Keratinocyte (primary cell): Measurements from ENCODE around the gene NR1D2. TPM values are rescaled to one million over a fixed set of nuclear protein-coding genes. Genes with fewer than 3 reads are reported as not detected.

ENCODE experiments used
- DNase-seq: peaks from one replicate; pipeline ENCODE4 v3.0.0-alpha.2; 2011; ENCODE audit warnings: low read depth, missing footprints, low spot score
- FAIRE-seq: peaks from 2 replicates; lab custom pipeline; 2011; peaks lifted over from hg19 to GRCh38; lab: Jason Lieb, UNC
- H2AFZ ChIP-seq: 2 replicates; pipeline ENCODE4 v1.6.0; 2012; ENCODE audit warnings: low read length, control low read depth, inconsistent platforms; ENCODE audit not compliant: control insufficient read depth
- H3K27ac ChIP-seq: 2 replicates; pipeline ENCODE4 v1.5.1; 2011; ENCODE audit warnings: low read length; ENCODE audit not compliant: control insufficient read depth, insufficient read depth
- H3K27me3 ChIP-seq: 3 replicates; pipeline ENCODE4 v1.6.0; 2011; ENCODE audit warnings: low read length; ENCODE audit not compliant: control insufficient read depth, insufficient read depth; ENCODE audit errors: extremely low read depth
- H3K36me3 ChIP-seq, 2 experiments: 2 replicates in 1 of 2; 3 replicates in 1 of 2; pipeline ENCODE4 v1.5.1; 2011; ENCODE audit warnings: low read length in 2 of 2, mild to moderate bottlenecking in 1 of 2; ENCODE audit not compliant: control insufficient read depth in 2 of 2, insufficient read depth in 2 of 2; ENCODE audit errors: extremely low read depth in 1 of 2
- H3K4me1 ChIP-seq: 3 replicates; pipeline ENCODE4 v1.5.1; 2011; ENCODE audit warnings: low read length; ENCODE audit not compliant: control insufficient read depth, insufficient read depth; ENCODE audit errors: extremely low read depth
- H3K4me2 ChIP-seq: 3 replicates; pipeline ENCODE4 v1.6.0; 2011; ENCODE audit warnings: low read depth, low read length; ENCODE audit not compliant: control insufficient read depth, insufficient read depth; ENCODE audit errors: extremely low read depth
- H3K4me3 ChIP-seq, 3 experiments: fragments of 200-600 bp in 1 of 3; sonication (generic) in 1 of 3; 2 replicates in 2 of 3; 3 replicates in 1 of 3; pipeline ENCODE4 v1.5.1; 2011 to 2016; ENCODE audit warnings: low read length in 3 of 3, mild to moderate bottlenecking in 3 of 3, control low read depth in 2 of 3, inconsistent platforms in 1 of 3, low read depth in 1 of 3, mixed read lengths in 1 of 3, mixed run types in 1 of 3, moderate library complexity in 1 of 3; ENCODE audit not compliant: control insufficient read depth in 2 of 3, insufficient read depth in 2 of 3; ENCODE audit errors: extremely low read depth in 1 of 3
- H3K79me2 ChIP-seq: 2 replicates; pipeline ENCODE4 v1.6.0; 2012; ENCODE audit warnings: low read length; ENCODE audit not compliant: control insufficient read depth, insufficient read depth
- H3K9ac ChIP-seq: 3 replicates; pipeline ENCODE4 v1.6.0; 2011; ENCODE audit warnings: low read length; ENCODE audit not compliant: control insufficient read depth, insufficient read depth; ENCODE audit errors: extremely low read depth
- H3K9me1 ChIP-seq: 3 replicates; pipeline ENCODE4 v1.6.0; 2011; ENCODE audit warnings: low read length; ENCODE audit not compliant: control insufficient read depth, insufficient read depth; ENCODE audit errors: extremely low read depth
- H3K9me3 ChIP-seq: 2 replicates; pipeline ENCODE4 v1.5.1; 2012; ENCODE audit warnings: low read depth, low read length; ENCODE audit not compliant: control insufficient read depth
- H4K20me1 ChIP-seq: 3 replicates; pipeline ENCODE4 v1.6.0; 2011; ENCODE audit warnings: low read length; ENCODE audit not compliant: control insufficient read depth, insufficient read depth; ENCODE audit errors: extremely low read depth
- EZH2 ChIP-seq: IDR thresholded peaks from one replicate; pipeline ENCODE4 v1.6.1; 2012; ENCODE audit warnings: inconsistent platforms, mild to moderate bottlenecking, low read length, moderate library complexity
- dilution Hi-C: fragments of 300-500 bp; cut with MboI; formaldehyde crosslinking; loops from one replicate; pipeline ENCODE4 v1.7.0; 2020; ENCODE audit warnings: low sequenced_read_pairs; ENCODE audit not compliant: extremely low pct_ligation_motif_present
- polyA plus RNA-seq, 5 experiments: library from polyadenylated mRNA; depleted of rRNA in 3 of 5; stranded (reverse) in 3 of 5; stranded (forward) in 1 of 5; unstranded in 1 of 5; fragments of >200 nt; gene quantifications; 1 replicate in 1 of 5; 2 replicates in 3 of 5; 3 replicates in 1 of 5; pipeline versions ENCODE4 v1.2.1 to v1.2.3, GENCODE V29; 2011 to 2012; ENCODE audit warnings: missing spikeins in 2 of 5, low read depth in 1 of 5, low replicate concordance in 1 of 5
- TF ChIP-seq, protein P1 (sequence below), 3 experiments: IDR thresholded peaks in 1 of 3; conservative IDR thresholded peaks in 1 of 3; optimal IDR thresholded peaks in 1 of 3; 2 replicates in 2 of 3; 3 replicates in 1 of 3; pipeline versions ENCODE3 to v1.5.1; 2011; ENCODE audit warnings: low read length in 3 of 3, mild to moderate bottlenecking in 3 of 3, moderate library complexity in 2 of 3, control low read depth in 1 of 3, inconsistent platforms in 1 of 3; ENCODE audit not compliant: insufficient read depth in 2 of 3; ENCODE audit errors: extremely low read depth in 1 of 3

NR1D2 gene
- polyA plus RNA-seq, 1 donor (not counting 4 experiments of a cell fraction or from before 2014, with no cell fraction given) = 10.3 TPM

DNA sequence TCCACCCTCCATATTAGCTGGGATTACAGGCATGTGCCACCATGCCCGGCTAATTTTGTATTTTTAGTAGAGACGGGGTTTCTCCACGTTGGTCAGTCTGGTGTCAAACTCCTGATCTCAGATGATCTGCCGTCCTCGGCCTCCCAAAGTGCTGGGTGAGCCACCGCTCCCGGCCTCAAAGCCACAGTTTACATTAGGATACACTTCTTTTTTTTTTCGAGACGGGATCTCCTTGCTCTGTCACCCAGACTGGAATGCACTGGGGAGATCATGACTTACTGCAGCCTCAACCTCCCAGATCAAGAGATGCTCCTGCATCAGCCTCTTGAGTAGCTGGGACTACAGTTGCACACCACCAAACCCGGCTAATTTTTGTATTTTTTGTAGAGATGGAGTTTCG, 2.5 kb upstream of the NR1D2 start:
- no peaks in the 10 kb centered on the region for H3K36me3 ChIP-seq
- no peak for FAIRE-seq
- dilution Hi-C loops = no loop called here

DNA sequence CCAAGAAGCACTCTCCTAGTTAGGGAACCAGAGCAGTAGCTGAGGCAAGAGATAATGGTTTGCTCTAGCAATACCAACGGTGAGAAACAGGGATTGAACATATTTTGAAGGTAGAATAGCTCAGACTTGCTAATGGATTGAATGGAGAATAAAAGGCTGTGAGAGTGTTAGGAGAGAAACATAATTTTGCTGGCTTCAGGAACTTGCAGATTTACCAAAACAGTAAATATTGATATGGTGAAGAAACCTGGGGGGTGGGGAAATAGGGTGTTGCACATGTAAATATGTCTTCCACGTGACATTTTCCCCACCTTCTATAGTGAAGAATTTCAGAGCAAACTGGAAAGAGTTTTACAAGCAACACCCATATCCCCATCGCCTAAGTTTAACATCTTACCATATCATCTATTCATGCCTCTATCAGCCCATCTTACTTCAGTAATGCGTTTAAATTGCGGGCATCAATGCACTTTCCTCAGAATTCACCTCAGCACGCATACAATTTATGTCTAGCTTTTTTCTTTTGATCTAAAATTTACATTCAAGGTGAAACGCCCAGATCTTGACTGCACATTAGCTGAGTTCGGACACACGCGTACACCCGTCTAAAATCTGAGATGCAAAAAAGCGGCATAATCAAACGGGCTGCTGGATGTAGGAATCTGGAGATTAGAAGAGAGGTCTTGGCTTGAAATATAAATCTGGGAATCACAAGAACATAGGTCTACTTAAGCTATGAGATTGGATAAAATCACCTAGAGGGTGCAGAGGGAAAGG, 891 bp upstream of the NR1D2 start:
- no peaks in the 10 kb centered on the region for H3K9me3 ChIP-seq
- peak overlapping the region in 2 of 3 experiments; percentile 72 to 78 for H3K4me3 ChIP-seq

More for the DNA sequence above, 2.5 kb upstream of the NR1D2 start:
- Histone ChIP-seq H3K9ac (no peak overlapping the region), H4K20me1 (no peaks in the 10 kb centered on the region), H3K79me2 (no peaks in the 10 kb centered on the region), H3K4me2 (no peak overlapping the region), H3K27ac (no peak overlapping the region), H3K9me1 (no peaks in the 10 kb centered on the region), H2AFZ (no peak overlapping the region), H3K27me3 (peaks cover 5% of the 10 kb centered on the region), H3K9me3 (no peaks in the 10 kb centered on the region), H3K4me3 (no peak overlapping the region), H3K4me1 (peaks cover 16% of the 10 kb centered on the region)
- TF ChIP-seq EZH2 = no peak
- TF ChIP-seq, protein P1, sequence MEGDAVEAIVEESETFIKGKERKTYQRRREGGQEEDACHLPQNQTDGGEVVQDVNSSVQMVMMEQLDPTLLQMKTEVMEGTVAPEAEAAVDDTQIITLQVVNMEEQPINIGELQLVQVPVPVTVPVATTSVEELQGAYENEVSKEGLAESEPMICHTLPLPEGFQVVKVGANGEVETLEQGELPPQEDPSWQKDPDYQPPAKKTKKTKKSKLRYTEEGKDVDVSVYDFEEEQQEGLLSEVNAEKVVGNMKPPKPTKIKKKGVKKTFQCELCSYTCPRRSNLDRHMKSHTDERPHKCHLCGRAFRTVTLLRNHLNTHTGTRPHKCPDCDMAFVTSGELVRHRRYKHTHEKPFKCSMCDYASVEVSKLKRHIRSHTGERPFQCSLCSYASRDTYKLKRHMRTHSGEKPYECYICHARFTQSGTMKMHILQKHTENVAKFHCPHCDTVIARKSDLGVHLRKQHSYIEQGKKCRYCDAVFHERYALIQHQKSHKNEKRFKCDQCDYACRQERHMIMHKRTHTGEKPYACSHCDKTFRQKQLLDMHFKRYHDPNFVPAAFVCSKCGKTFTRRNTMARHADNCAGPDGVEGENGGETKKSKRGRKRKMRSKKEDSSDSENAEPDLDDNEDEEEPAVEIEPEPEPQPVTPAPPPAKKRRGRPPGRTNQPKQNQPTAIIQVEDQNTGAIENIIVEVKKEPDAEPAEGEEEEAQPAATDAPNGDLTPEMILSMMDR (optimal IDR thresholded peaks at IDR 0.05 in 1 of 3, IDR thresholded peaks at IDR 0.05 in 1 of 3, conservative IDR thresholded peaks at IDR 0.05 in 1 of 3; ENCODE audit: extremely low read depth in 1 of 3, insufficient read depth in 2 of 3, low read length in 3 of 3) = no peak
- no peak for DNase-seq

More for the DNA sequence above, 891 bp upstream of the NR1D2 start:
- no peaks in the 10 kb centered on the region for H4K20me1 ChIP-seq
- H2AFZ ChIP-seq = peak overlapping the region; percentile 20
- no peaks in the 10 kb centered on the region for H3K36me3 ChIP-seq
- peaks cover 29% of the 10 kb centered on the region for H3K4me1 ChIP-seq
- peak overlapping the region; percentile 20 for H3K27ac ChIP-seq
- no peak for DNase-seq
- TF ChIP-seq EZH2 = peak; percentile 30
- TF ChIP-seq, protein P1 (optimal IDR thresholded peaks at IDR 0.05 in 1 of 3, IDR thresholded peaks at IDR 0.05 in 1 of 3, conservative IDR thresholded peaks at IDR 0.05 in 1 of 3; ENCODE audit: extremely low read depth in 1 of 3, insufficient read depth in 2 of 3, low read length in 3 of 3) = no peak
- dilution Hi-C loops = no loop called here
- peak overlapping the region; percentile 90 for H3K4me2 ChIP-seq
- peak overlapping the region; percentile 82 for H3K9ac ChIP-seq
- no peaks in the 10 kb centered on the region for H3K9me1 ChIP-seq
- FAIRE-seq = no peak
- H3K79me2 ChIP-seq = peaks cover 8% of the 10 kb centered on the region
- H3K27me3 ChIP-seq = peaks cover 5% of the 10 kb centered on the region
